OCI-M2 (cell line): ENCODE results near the gene NLN.
"Not testable (repeated sequence)": the region's sequence is repeated elsewhere in the genome, so short reads cannot be mapped to it uniquely, and the experiment has no call there.

ENCODE experiments used
- DNase-seq: peaks from one replicate; lab custom pipeline; 2025; ENCODE audit not compliant: unreplicated experiment; lab: John Stamatoyannopoulos, UW

Gene NLN

GRCh38 chr5:65805089-65805488, 83.1 kb downstream of the NLN start:
- no peak for DNase-seq

- not testable (repeated sequence) for DNase-seq
Measured at GRCh38 chr5:65807494-65807893, 85.5 kb downstream of the NLN start.

- no peak for DNase-seq
Measured at GRCh38 chr5:65808251-65808741, 86.3 kb downstream of the NLN start.

GRCh38 chr5:65808818-65809217, 86.8 kb downstream of the NLN start:
- DNase-seq, result no peak

GRCh38 chr5:65809817-65810531, 88.0 kb downstream of the NLN start:
- no peak for DNase-seq

- DNase-seq, result no peak
Measured at GRCh38 chr5:65811004-65811403, 89.0 kb downstream of the NLN start.

- DNase-seq, result no peak
Measured at GRCh38 chr5:65811885-65812284, 89.9 kb downstream of the NLN start.

- DNase-seq, result no peak
Measured at GRCh38 chr5:65812648-65813047, 90.6 kb downstream of the NLN start.

- DNase-seq, result no peak
Measured at GRCh38 chr5:65813174-65813573, 91.2 kb downstream of the NLN start.

- no peak for DNase-seq
Measured at GRCh38 chr5:65815161-65815560, 93.2 kb downstream of the NLN start.

GRCh38 chr5:65816729-65817128, 94.7 kb downstream of the NLN start:
- no peak for DNase-seq

GRCh38 chr5:65817931-65818330, 95.9 kb downstream of the NLN start:
- DNase-seq, result no peak

- DNase-seq, result no peak
Measured at GRCh38 chr5:65818592-65818991, 96.6 kb downstream of the NLN start.

- DNase-seq, result no peak
Measured at GRCh38 chr5:65819215-65819904, 97.4 kb downstream of the NLN start.

GRCh38 chr5:65819905-65820240, 97.9 kb downstream of the NLN start:
- DNase-seq, result no peak

GRCh38 chr5:65820373-65820772, 98.4 kb downstream of the NLN start:
- DNase-seq, result no peak

GRCh38 chr5:65821966-65822365, 100.0 kb downstream of the NLN start:
- no peak for DNase-seq

- no peak for DNase-seq
Measured at GRCh38 chr5:65822710-65823109, 100.7 kb downstream of the NLN start.

- DNase-seq, result no peak
Measured at GRCh38 chr5:65823204-65823603, 101.2 kb downstream of the NLN start.

- DNase-seq, result no peak
Measured at GRCh38 chr5:65823845-65824445, 101.9 kb downstream of the NLN start.

- DNase-seq, result peak; percentile 5
Measured at GRCh38 chr5:65825408-65826328, 103.7 kb downstream of the NLN start.
